Naive thymus-derived CD4-positive, alpha-beta T cell (primary cell): Measurements from ENCODE around the gene DDAH1. TPM values are rescaled to one million over a fixed set of nuclear protein-coding genes. Genes with fewer than 3 reads are reported as not detected.

Source experiments
- ATAC-seq: fragments of 150-1000 bp; cut with Tn5 transposase; 2 replicates; pipeline ENCODE4 v1.10.0; 2021; ENCODE audit warnings: mild to moderate bottlenecking, moderate library complexity
- CTCF ChIA-PET: fragments of 350-600 bp; sonication (Branson Sonifier 250); formaldehyde crosslinking; loops from one replicate; lab custom pipeline; 2021; ENCODE audit warnings: antibody characterized with exemption; lab: Charles Lee
- POLR2A ChIA-PET: fragments of 350-600 bp; sonication (Branson Sonifier 250); formaldehyde crosslinking; loops from one replicate; lab custom pipeline; 2021; ENCODE audit warnings: antibody characterized with exemption, inconsistent platforms; lab: Charles Lee
- DNase-seq, 9 donors: peaks; one replicate each; pipeline versions ENCODE4 v3.0.0 to v3.0.0-alpha.2; 2020 to 2022; ENCODE audit warnings: mixed read lengths in 1 of 9
- H3K27ac ChIP-seq: one replicate; pipeline ENCODE4 v1.7.0; 2013; ENCODE audit warnings: mild to moderate bottlenecking, low read depth, low read length, moderate library complexity
- H3K27me3 ChIP-seq, 2 donors: one replicate each; pipeline ENCODE4 v1.7.0; 2013; ENCODE audit warnings: low read length in 2 of 2, mild to moderate bottlenecking in 2 of 2, moderate library complexity in 2 of 2; ENCODE audit not compliant: control insufficient read depth in 2 of 2, insufficient read depth in 2 of 2
- H3K36me3 ChIP-seq, 3 experiments: 1 replicate in 2 of 3; 2 replicates in 1 of 3; pipeline ENCODE4 v1.7.0; 2013; ENCODE audit warnings: low read length in 3 of 3, mild to moderate bottlenecking in 3 of 3, moderate library complexity in 1 of 3; ENCODE audit not compliant: insufficient read depth in 3 of 3, control insufficient read depth in 2 of 3
- H3K4me1 ChIP-seq, 2 donors: one replicate each; pipeline ENCODE4 v1.7.0; 2013; ENCODE audit warnings: low read length in 2 of 2, mild to moderate bottlenecking in 2 of 2, moderate library complexity in 1 of 2; ENCODE audit not compliant: control insufficient read depth in 2 of 2, insufficient read depth in 2 of 2
- H3K4me3 ChIP-seq: 2 replicates; pipeline ENCODE4 v1.7.0; 2013; ENCODE audit warnings: mild to moderate bottlenecking, low read length
- H3K9me3 ChIP-seq, 3 experiments: 1 replicate in 2 of 3; 2 replicates in 1 of 3; pipeline ENCODE4 v1.7.0; 2013; ENCODE audit warnings: low read length in 3 of 3; ENCODE audit not compliant: control insufficient read depth in 2 of 3
- H3K27ac Mint-ChIP-seq, 9 donors: one replicate each; pipeline ENCODE4 v1.8.0; 2020 to 2022; ENCODE audit warnings: mixed read lengths in 9 of 9, mild to moderate bottlenecking in 8 of 9, moderate library complexity in 5 of 9, inconsistent platforms in 2 of 9
- H3K27me3 Mint-ChIP-seq, 5 donors: one replicate each; pipeline ENCODE4 v1.8.0; 2021 to 2022; ENCODE audit warnings: mixed read lengths in 5 of 5, mild to moderate bottlenecking in 1 of 5
- H3K36me3 Mint-ChIP-seq, 5 donors: one replicate each; pipeline ENCODE4 v1.8.0; 2020 to 2022; ENCODE audit warnings: mixed read lengths in 5 of 5, mild to moderate bottlenecking in 3 of 5, inconsistent platforms in 1 of 5
- H3K4me1 Mint-ChIP-seq, 7 donors: one replicate each; pipeline ENCODE4 v1.8.0; 2020 to 2022; ENCODE audit warnings: mixed read lengths in 7 of 7, mild to moderate bottlenecking in 3 of 7, inconsistent platforms in 1 of 7
- H3K4me3 Mint-ChIP-seq, 10 donors: one replicate each; pipeline ENCODE4 v1.8.0; 2020 to 2022; ENCODE audit warnings: mild to moderate bottlenecking in 10 of 10, mixed read lengths in 10 of 10, moderate library complexity in 6 of 10, inconsistent platforms in 2 of 10
- H3K9me3 Mint-ChIP-seq, 11 donors: one replicate each; pipeline ENCODE4 v1.8.0; 2020 to 2022; ENCODE audit warnings: mixed read lengths in 11 of 11, mild to moderate bottlenecking in 4 of 11, inconsistent platforms in 1 of 11, moderate library complexity in 1 of 11
- intact Hi-C, 2 donors: fragments of 100-400 bp; cut with micrococcal nuclease; formaldehyde crosslinking; loops; one replicate each; pipeline ENCODE4 v1.15.1; 2023
- polyA plus RNA-seq, 2 donors: library from polyadenylated mRNA; unstranded; fragments of 300-500 nt; fragmentation: Illumina TruSeq; gene quantifications; one replicate each; pipeline ENCODE4 v1.2.3, GENCODE V29; 2021
- total RNA-seq, 6 experiments: library from RNA in 5 of 6; stranded (reverse) in 5 of 6; gene quantifications; 1 replicate in 5 of 6; 2 replicates in 1 of 6; pipeline ENCODE4 v1.2.3 and lab custom pipeline; 2021 to 2026

Gene DDAH1
- total and polyA plus RNA-seq, 7 experiments from 2014 or later = 0.08 TPM; not detected in 6

DNA sequence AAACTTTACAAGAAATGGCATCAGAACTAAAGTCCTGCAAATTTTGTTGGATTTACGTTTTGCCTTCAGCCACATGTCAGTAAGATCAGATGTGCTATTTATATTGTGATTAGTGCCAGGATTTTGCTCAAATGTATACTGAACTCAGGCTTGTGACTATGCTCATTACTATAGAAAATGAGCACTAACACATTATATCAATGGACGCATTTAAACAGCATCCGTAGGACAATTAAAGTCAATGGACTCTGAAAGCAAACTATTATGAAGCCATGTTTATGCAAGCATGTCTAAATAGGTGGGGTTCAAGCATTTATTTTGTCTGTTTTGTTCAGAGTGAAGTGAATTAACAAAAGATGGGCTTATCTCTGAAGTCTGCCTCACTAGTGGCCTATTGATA is 20.6 kb upstream of the DDAH1 start:
- no peak overlapping the region for H3K4me3 Mint-ChIP-seq
- Histone ChIP-seq H3K27me3 (no peaks in the 10 kb centered on the region), H3K4me3 (no peak overlapping the region), H3K9me3 (no peaks in the 10 kb centered on the region), H3K36me3 (no peaks in the 10 kb centered on the region), H3K4me1 (no peaks in the 10 kb centered on the region), H3K27ac (no peak overlapping the region)
- H3K27ac Mint-ChIP-seq = no peak overlapping the region
- POLR2A ChIA-PET = no interaction called here
- CTCF ChIA-PET = no interaction called here
- DNase-seq = no peak
- peaks cover 0 to 2% (median 0%) of the 10 kb centered on the region in 11 donors for H3K9me3 Mint-ChIP-seq
- H3K4me1 Mint-ChIP-seq = no peaks in the 10 kb centered on the region
- peaks cover 6 to 20% (median 15%) of the 10 kb centered on the region in 5 donors for H3K27me3 Mint-ChIP-seq
- no peaks in the 10 kb centered on the region for H3K36me3 Mint-ChIP-seq
- no peak for ATAC-seq
- intact Hi-C loops = no loop called here

DNA sequence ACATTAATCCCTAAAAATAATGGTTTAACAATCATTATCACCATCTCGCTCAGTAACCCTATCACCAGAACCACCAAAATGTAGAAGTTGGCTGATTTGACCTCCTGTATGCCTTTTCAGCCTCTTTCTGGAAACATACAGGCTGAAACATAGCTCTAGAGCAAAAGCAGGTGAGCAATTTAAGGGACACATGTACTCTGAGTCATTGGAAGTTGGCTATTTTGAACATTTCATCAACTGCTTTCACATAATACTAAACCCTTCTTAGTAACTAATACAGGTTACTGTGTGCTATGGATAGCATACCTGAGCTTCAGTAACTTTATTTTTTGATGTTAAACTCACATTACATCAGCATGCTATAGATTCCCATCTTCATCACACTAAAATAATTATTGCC is 19.8 kb upstream of the DDAH1 start:
- Histone ChIP-seq H3K27ac (no peak overlapping the region), H3K36me3 (no peaks in the 10 kb centered on the region), H3K4me3 (no peak overlapping the region), H3K9me3 (no peaks in the 10 kb centered on the region), H3K4me1 (no peaks in the 10 kb centered on the region), H3K27me3 (no peaks in the 10 kb centered on the region)
- H3K27ac Mint-ChIP-seq = no peak overlapping the region
- no peaks in the 10 kb centered on the region for H3K36me3 Mint-ChIP-seq
- H3K4me1 Mint-ChIP-seq = no peaks in the 10 kb centered on the region
- peaks cover 6 to 17% (median 11%) of the 10 kb centered on the region in 5 donors for H3K27me3 Mint-ChIP-seq
- H3K4me3 Mint-ChIP-seq = no peak overlapping the region
- ChIA-PET CTCF (no interaction called here), POLR2A (no interaction called here)
- ATAC-seq (no peak), DNase-seq (no peak)
- intact Hi-C loops = no loop called here
- peaks cover 0 to 2% (median 0%) of the 10 kb centered on the region in 11 donors for H3K9me3 Mint-ChIP-seq

DNA sequence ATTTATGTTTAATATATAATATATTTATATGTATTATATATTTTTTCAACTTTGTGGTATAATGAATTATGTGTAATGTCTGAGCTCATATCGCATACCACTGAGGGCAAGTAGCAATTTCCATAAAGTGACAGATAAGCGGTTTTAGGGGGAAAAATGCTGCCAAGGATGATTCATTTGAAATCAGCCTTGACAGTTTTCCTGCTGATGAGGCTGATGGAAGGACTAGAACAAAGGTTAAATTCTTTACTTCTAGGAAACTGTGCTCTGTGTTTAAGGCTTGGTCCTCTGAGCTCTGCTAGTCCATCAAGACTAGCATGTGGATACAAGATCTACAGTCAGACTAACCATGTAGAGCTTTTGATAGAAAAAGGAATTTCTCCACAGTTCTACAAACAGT is 19.3 kb upstream of the DDAH1 start:
- CTCF ChIA-PET = no interaction called here

DNA sequence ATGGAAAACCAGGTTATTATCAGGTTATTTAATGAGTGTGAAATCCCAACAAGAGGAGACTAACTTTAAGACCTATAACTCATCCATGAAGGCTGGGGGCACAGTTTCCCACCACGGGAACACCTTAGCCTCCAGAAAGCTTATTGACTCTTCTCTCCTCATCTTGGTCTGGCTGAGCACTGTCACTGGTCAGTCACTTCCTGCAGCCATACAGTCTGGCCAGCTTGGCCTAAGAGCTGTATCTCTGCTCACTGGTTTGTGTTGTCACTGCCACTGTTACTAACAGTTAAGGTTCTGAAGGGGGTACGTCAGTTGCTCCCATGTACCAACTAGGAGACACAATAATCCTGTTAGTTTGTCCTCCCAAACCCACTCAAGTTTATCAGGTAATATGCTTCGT is 16.7 kb upstream of the DDAH1 start:
- no peaks in the 10 kb centered on the region for H3K27me3 ChIP-seq
- no peak overlapping the region for H3K27ac Mint-ChIP-seq
- no peaks in the 10 kb centered on the region for H3K9me3 ChIP-seq
- H3K36me3 Mint-ChIP-seq = no peaks in the 10 kb centered on the region
- no peak overlapping the region for H3K4me3 ChIP-seq
- ATAC-seq = no peak
- H3K4me1 Mint-ChIP-seq = no peaks in the 10 kb centered on the region
- H3K4me1 ChIP-seq = no peaks in the 10 kb centered on the region
- DNase-seq = no peak
- POLR2A ChIA-PET = no interaction called here
- CTCF ChIA-PET = no interaction called here
- H3K4me3 Mint-ChIP-seq = no peak overlapping the region
- H3K36me3 ChIP-seq = no peaks in the 10 kb centered on the region
- peaks cover 2 to 18% (median 16%) of the 10 kb centered on the region in 5 donors for H3K27me3 Mint-ChIP-seq
- no peak overlapping the region for H3K27ac ChIP-seq
- H3K9me3 Mint-ChIP-seq = peaks cover 0 to 4% (median 0%) of the 10 kb centered on the region in 11 donors
- intact Hi-C loops = no loop called here

More for the DNA sequence above, 19.3 kb upstream of the DDAH1 start:
- Histone ChIP-seq H3K27ac (no peak overlapping the region), H3K36me3 (no peaks in the 10 kb centered on the region), H3K4me3 (no peak overlapping the region), H3K9me3 (no peaks in the 10 kb centered on the region), H3K27me3 (no peaks in the 10 kb centered on the region), H3K4me1 (no peaks in the 10 kb centered on the region)
- no peaks in the 10 kb centered on the region for H3K36me3 Mint-ChIP-seq
- no peaks in the 10 kb centered on the region for H3K9me3 Mint-ChIP-seq
- POLR2A ChIA-PET = no interaction called here
- ATAC-seq (no peak), DNase-seq (no peak)
- H3K27me3 Mint-ChIP-seq = peaks cover 6 to 16% (median 11%) of the 10 kb centered on the region in 5 donors
- intact Hi-C loops = no loop called here
- no peak overlapping the region for H3K4me3 Mint-ChIP-seq
- H3K4me1 Mint-ChIP-seq = no peaks in the 10 kb centered on the region
- no peak overlapping the region for H3K27ac Mint-ChIP-seq

- Mint-ChIP-seq H3K36me3 (no peaks in the 10 kb centered on the region), H3K9me3 (peaks cover 0 to 4% (median 0%) of the 10 kb centered on the region in 11 donors), H3K27ac (no peak overlapping the region), H3K27me3 (peaks cover 0 to 21% (median 19%) of the 10 kb centered on the region in 5 donors), H3K4me3 (no peak overlapping the region), H3K4me1 (no peaks in the 10 kb centered on the region)
- Histone ChIP-seq H3K36me3 (no peaks in the 10 kb centered on the region), H3K27me3 (no peaks in the 10 kb centered on the region), H3K4me3 (no peak overlapping the region), H3K4me1 (no peaks in the 10 kb centered on the region), H3K9me3 (no peaks in the 10 kb centered on the region), H3K27ac (no peak overlapping the region)
- ATAC-seq (no peak), DNase-seq (no peak)
- ChIA-PET POLR2A (no interaction called here), CTCF (no interaction called here)
- intact Hi-C loops = no loop called here
Observed at GRCh38 chr1:85480566-85480965, 15.6 kb upstream of the DDAH1 start.

DNA sequence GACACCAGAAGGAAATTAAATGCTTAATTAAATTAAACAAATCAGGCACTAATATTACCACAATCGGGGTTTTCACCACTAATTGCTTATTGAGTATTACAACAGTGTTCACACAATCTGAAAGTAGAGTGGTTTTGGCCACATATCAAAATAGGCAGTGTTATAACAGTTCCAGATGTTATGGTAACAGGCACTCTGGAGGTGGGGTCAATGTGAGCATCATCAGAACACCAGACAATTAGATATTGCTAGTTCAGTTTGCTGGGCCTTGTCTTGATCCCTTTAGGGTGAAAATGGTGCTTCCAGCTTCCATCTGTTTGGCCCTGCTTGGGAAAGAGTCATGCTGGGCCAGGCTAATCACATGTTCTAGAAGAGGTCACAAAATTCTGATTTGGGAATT is 14.5 kb upstream of the DDAH1 start:
- H3K4me1 Mint-ChIP-seq = no peaks in the 10 kb centered on the region
- POLR2A ChIA-PET = no interaction called here
- peaks cover 0 to 22% (median 19%) of the 10 kb centered on the region in 5 donors for H3K27me3 Mint-ChIP-seq
- H3K4me1 ChIP-seq = no peaks in the 10 kb centered on the region
- DNase-seq (no peak), ATAC-seq (no peak)
- no peak overlapping the region for H3K27ac ChIP-seq
- H3K27me3 ChIP-seq = no peaks in the 10 kb centered on the region
- H3K4me3 Mint-ChIP-seq = no peak overlapping the region
- H3K27ac Mint-ChIP-seq = no peak overlapping the region
- intact Hi-C loops = no loop called here
- CTCF ChIA-PET = no interaction called here
- no peaks in the 10 kb centered on the region for H3K36me3 Mint-ChIP-seq
- peaks cover 0 to 4% (median 0%) of the 10 kb centered on the region in 11 donors for H3K9me3 Mint-ChIP-seq
- no peak overlapping the region for H3K4me3 ChIP-seq
- no peaks in the 10 kb centered on the region for H3K9me3 ChIP-seq
- H3K36me3 ChIP-seq = no peaks in the 10 kb centered on the region

DNA sequence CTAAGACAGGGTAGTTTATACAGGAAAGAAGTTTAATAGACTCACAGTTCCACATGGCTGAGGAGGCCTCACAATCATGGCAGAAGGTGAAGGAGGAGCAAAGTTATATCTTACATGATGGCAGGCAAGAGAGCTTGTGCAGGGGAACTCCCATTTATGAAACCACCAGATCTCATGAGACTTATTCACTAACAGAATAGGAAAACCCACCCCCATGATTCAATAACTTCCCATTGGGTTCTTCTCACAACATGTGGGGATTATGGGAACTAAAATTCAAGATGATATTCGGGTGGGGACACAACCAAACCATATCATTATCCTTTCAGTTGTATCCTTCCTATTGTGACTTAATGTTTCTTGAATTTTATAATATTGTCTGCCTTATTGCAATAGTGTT is 13.4 kb upstream of the DDAH1 start:
- ATAC-seq (no peak), DNase-seq (no peak)
- H3K27me3 ChIP-seq = no peaks in the 10 kb centered on the region
- H3K27ac Mint-ChIP-seq = no peak overlapping the region
- H3K27me3 Mint-ChIP-seq = peaks cover 5 to 32% (median 21%) of the 10 kb centered on the region in 5 donors
- intact Hi-C loops = no loop called here
- no peaks in the 10 kb centered on the region for H3K9me3 ChIP-seq
- H3K4me1 Mint-ChIP-seq = peaks cover 0 to 1% (median 0%) of the 10 kb centered on the region in 7 donors
- H3K36me3 Mint-ChIP-seq = no peaks in the 10 kb centered on the region
- H3K27ac ChIP-seq = no peak overlapping the region
- no peak overlapping the region for H3K4me3 ChIP-seq
- H3K9me3 Mint-ChIP-seq = peaks cover 0 to 9% (median 1%) of the 10 kb centered on the region in 11 donors
- H3K4me1 ChIP-seq = no peaks in the 10 kb centered on the region
- POLR2A ChIA-PET = no interaction called here
- CTCF ChIA-PET = no interaction called here
- no peaks in the 10 kb centered on the region for H3K36me3 ChIP-seq
- H3K4me3 Mint-ChIP-seq = no peak overlapping the region
